Raji (cell line): ENCODE measurements around the gene HSPG2.

ENCODE experiments used
- POLR2A ChIP-seq: IDR thresholded peaks from 2 replicates; pipeline ENCODE4 v1.6.1; 2011; ENCODE audit warnings: low read depth, low read length, control low read depth; ENCODE audit not compliant: insufficient read depth

HSPG2 gene

DNA sequence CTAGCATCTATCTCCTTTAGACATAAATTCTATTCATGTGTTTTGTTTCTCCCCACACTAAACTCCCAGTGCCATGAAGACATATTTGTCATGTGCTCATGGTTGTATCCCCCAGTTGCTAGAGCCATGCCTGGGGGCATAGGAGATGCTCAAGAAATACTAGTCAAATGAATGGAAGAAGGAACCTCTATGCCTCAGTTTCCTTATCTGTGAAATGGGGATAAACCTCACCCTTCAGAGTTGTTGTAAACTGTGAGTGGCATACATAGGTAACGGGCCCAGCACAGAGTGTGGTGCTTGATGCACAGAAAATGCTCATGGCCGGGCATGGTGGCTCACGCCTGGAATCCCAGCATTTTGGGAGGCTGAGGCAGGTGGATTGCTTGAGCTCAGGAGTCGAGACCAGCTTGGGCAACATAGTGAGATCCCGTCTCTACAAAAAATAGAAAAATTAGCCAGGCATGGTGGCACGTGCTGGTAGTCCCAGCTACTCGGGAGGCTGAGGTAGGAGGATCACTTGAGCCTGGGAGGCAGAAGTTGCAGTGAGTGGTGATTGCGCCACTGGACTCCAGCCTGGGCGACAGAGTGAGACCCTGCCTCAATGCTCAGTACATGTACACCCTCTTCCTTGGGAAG, 116.4 kb downstream of the HSPG2 start:
- TF ChIP-seq POLR2A, result no peak

DNA sequence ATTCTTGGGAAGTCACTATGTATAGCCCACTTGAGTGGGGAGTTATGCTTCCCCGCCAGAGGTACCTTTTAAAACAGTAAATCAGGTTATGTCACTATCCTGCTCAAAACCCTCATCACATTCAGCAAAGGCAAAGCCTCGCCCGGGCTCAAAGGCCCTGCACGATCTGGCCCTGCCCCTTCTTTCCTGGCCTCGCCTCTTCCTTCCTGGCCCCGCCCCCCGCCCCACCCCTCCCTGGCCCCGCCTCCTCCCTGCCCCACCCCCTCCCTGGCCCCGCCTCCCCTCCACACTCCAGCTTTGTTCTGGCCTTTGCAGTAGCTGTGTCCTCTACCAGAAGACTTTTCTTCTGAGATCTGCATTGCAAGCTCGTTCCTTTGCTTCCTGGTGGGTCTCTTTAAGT, 118.5 kb downstream of the HSPG2 start:
- TF ChIP-seq POLR2A, result no peak

DNA sequence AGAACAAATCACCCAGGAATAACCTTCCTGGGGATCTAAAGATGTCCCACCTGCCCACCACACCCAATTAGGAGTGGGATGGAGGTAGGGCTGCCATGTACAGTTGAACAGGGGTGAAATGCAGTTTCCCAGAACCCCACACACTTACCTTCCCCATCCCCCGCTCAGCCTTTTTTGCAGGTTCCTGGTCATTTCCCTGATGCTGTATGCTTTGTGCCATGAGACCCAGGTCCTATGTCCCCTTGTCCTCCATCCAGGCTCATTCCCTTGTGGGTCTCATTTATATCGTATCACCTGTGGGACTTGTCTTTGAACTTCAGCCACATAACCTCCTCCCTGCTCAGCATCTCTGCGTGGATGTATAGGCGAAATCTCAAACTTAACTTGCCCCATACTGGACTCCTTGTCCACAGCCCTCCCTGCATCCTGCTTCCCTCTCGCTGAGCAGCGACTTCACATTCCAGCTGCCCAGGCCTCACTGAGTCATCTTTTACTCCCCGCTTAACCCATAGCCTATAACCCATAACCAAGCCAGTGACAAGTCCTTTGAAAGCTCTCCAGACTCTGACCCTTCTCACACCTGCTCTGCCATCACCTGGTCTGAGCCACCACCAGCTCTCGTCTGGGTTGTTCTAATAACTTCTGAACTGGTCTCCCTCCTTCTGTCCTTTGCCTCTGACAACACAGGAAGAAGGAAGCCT, 120.4 kb downstream of the HSPG2 start:
- TF ChIP-seq POLR2A, result no peak

GRCh38 chr1:21815724-21816321, 121.3 kb downstream of the HSPG2 start:
- TF ChIP-seq POLR2A, result no peak

DNA sequence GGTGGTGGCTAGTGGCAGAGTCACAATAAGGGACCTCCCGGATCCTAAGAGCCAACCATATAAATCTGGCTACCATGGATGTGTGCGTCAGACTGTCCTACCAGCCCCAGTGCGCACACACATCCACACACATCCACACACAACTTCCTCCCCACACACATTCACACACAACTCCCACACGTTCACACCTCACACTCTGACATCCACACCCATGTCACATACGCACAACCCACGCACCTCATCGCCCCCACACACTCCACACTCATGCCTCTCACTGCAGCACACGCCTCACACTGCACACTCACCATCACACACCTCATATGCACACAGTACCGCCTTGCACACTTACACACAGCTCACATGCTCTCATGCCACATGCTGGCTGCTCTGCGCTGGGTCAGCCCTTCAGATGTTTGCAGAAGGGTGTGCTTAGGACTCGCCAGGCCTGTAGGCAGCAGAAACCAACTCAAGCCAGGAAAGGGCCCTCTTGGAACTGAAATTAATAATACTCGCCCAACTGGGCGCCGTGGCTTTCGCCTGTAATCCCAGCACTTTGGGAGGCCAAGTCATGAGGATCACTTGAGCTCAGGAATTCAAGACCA, 122.0 kb downstream of the HSPG2 start:
- no peak for TF ChIP-seq POLR2A

GRCh38 chr1:21814241-21814918, 122.7 kb downstream of the HSPG2 start:
- TF ChIP-seq POLR2A, result no peak

DNA sequence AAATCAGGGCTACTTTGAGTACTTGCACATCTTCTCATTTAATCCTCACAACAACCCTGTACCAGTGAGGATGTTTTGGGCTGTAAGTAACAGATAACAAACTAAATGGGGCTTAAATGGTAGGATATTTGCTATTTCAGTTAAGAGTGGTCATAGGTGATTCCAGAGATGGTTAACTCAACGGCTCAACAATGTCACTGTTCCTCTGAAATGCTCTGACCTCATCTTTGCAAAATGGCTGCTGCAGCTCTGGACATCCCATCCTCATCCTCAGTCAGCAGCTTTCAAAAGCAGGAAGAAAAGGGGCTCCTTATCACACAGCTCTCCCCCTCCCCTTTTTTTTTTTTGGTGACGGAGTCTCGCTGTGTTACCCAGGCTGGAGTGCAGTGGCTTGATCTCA, 123.6 kb downstream of the HSPG2 start:
- TF ChIP-seq POLR2A, result no peak

DNA sequence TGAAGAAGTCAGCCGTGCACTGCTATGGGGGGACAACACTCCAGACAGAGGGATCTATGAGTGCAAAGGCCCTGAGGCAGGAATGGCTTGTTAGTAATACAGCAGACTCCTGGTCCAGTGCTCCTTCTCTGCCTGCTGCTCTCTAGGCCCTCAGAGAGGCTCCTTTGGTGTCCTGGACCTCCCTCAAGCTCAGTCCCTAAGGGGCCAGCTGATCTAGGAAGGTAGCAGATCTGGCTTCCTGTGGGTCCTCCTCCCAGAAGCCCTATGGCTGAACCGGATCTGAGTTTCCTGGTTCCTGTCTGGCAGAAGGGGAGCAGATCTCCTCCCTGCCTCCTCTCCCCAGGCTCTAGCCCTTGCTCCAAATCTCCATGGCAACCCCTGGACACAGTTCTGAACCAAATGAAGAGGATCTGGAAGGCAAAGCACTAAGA, 125.2 kb downstream of the HSPG2 start, which contains the start of gene LDLRAD2:
TSS of gene LDLRAD2 (plus strand) at position 391 of the 431 bp plus-strand sequence. CDS start 187 bp downstream, outside the sequence.
- no peak for TF ChIP-seq POLR2A

DNA sequence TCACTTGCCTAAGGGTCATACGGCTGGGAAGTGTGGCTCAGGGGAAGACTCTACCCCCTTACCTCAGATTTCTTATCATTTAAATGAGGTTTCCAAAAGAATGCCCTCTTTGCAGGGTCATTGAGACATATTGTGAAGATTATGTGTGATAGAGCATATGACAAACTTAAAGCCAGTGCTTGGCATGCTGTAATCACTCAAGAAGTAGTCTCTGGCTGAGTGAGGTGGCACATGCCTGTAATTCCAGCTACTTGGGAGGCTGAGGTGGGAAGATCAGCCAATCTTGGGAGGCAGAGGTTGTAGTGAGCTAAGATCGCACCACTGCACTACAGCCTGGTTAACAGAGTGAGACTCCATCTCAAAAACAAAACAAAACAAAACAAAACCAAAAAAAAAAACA, 132.6 kb downstream of the HSPG2 start:
- no peak for TF ChIP-seq POLR2A

GRCh38 chr1:21801100-21801499, 136.0 kb downstream of the HSPG2 start:
- no peak for TF ChIP-seq POLR2A

- TF ChIP-seq POLR2A, result no peak
Measured at GRCh38 chr1:21799730-21800129, 137.4 kb downstream of the HSPG2 start.

DNA sequence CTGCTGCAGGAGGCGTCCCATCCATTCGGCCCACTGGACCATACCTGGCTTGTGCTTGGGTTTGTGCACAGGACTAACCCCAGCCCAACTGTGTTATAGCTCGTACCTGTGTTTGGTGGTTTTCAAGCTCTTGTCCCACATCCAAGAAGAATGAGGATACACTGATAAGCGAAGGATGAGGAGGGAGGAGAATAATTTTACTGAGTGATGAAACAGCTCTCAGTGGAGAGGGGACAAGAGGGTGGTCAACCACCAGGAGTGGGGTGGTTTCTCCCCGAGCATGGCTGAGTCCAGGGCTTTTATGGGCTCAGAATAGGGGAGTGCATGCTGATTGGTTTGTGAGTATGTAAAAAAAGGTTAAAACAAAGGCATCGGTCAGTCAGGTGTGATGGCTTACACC, 142.0 kb downstream of the HSPG2 start:
- TF ChIP-seq POLR2A, result no peak

DNA sequence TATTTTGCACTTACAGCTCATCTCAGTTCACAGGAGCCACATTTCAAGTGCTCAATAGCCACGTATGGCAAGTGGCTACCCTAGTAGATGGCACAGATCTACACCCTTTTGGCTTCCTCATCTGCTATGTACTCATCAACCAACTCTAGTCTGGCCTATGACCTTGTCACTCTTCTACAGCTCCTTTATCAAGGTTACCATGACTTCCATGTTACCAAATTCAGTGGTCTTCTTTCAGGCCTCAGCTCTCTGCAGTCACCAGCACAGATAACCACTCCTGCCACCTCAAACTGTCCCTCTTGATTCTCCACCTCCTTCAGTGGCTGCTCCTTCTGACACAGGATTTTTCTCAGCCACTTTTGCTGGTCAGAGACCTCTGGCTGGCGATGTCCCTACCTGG, 142.5 kb downstream of the HSPG2 start:
- no peak for TF ChIP-seq POLR2A

DNA sequence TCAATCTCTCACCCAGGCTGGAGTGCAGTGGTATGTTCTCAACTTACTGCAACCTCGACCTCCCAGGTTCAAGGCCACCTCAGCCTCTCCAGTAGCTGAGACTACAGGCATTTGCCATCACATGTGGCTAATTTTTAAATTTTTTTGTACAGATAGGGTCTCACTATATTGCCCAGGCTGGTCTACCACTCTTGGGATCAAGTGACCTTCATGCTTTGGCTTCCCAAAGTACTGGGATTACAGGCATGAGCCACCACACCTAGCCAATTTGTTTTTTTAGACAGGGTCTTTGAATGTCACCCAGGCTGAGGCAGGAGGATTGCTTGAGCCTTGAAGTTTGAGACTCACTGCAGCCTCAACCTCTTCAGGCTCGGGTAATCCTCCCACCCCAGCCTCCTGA, 144.0 kb downstream of the HSPG2 start:
- no peak for TF ChIP-seq POLR2A

GRCh38 chr1:21786640-21787039, 150.5 kb downstream of the HSPG2 start:
- TF ChIP-seq POLR2A, result no peak
